Stomach smooth muscle (tissue), 2 donors: ENCODE data around the gene GOLT1B.

Experiments
- H3K27ac ChIP-seq: one replicate; pipeline ENCODE4 v1.7.0; 2013; ENCODE audit warnings: mild to moderate bottlenecking, low read length, inconsistent platforms
- H3K27me3 ChIP-seq, 2 donors: one replicate each; pipeline ENCODE4 v1.7.0; 2013; ENCODE audit warnings: low read length in 2 of 2; ENCODE audit not compliant: insufficient read depth in 2 of 2, control insufficient read depth in 1 of 2
- H3K36me3 ChIP-seq, 2 donors: one replicate each; pipeline ENCODE4 v1.7.0; 2013; ENCODE audit warnings: low read length in 2 of 2; ENCODE audit not compliant: control insufficient read depth in 2 of 2, insufficient read depth in 2 of 2
- H3K4me1 ChIP-seq: one replicate; pipeline ENCODE4 v1.7.0; 2013; ENCODE audit warnings: low read length; ENCODE audit not compliant: control insufficient read depth, insufficient read depth
- H3K4me3 ChIP-seq, 2 donors: one replicate each; pipeline ENCODE4 v1.7.0; 2013; ENCODE audit warnings: low read length in 2 of 2
- H3K9ac ChIP-seq, 2 donors: one replicate each; pipeline ENCODE4 v1.7.0; 2013; ENCODE audit warnings: low read length in 2 of 2, mild to moderate bottlenecking in 1 of 2
- H3K9me3 ChIP-seq, 2 donors: one replicate each; pipeline ENCODE4 v1.7.0; 2013; ENCODE audit warnings: low read length in 2 of 2; ENCODE audit not compliant: control insufficient read depth in 2 of 2
- donor health status: healthy.
- donor health status: Pancreatic carcinoma.

The GOLT1B gene

GRCh38 chr12:21483531-21483930 is 18.1 kb upstream of the GOLT1B start:
- Histone ChIP-seq H3K9ac (no peak overlapping the region), H3K27me3 (no peaks in the 10 kb centered on the region), H3K4me1 (no peaks in the 10 kb centered on the region), H3K9me3 (no peaks in the 10 kb centered on the region), H3K36me3 (peaks cover 16 to 21% of the 10 kb centered on the region in 2 donors), H3K4me3 (no peak overlapping the region), H3K27ac (no peak overlapping the region)

- no peak overlapping the region for H3K4me3 ChIP-seq
- no peaks in the 10 kb centered on the region for H3K27me3 ChIP-seq
- no peak overlapping the region for H3K9ac ChIP-seq
- H3K36me3 ChIP-seq: peaks cover 5 to 18% of the 10 kb centered on the region in 2 donors
- H3K9me3 ChIP-seq: no peaks in the 10 kb centered on the region
- no peaks in the 10 kb centered on the region for H3K4me1 ChIP-seq
- no peak overlapping the region for H3K27ac ChIP-seq
Measured at GRCh38 chr12:21485998-21486397, 15.6 kb upstream of the GOLT1B start.

GRCh38 chr12:21499765-21500164 is 1.8 kb upstream of the GOLT1B start:
- Histone ChIP-seq H3K4me3 (no peak overlapping the region), H3K9me3 (no peaks in the 10 kb centered on the region), H3K4me1 (peaks cover 14% of the 10 kb centered on the region), H3K9ac (no peak overlapping the region), H3K36me3 (peaks cover 16 to 28% of the 10 kb centered on the region in 2 donors), H3K27me3 (no peaks in the 10 kb centered on the region), H3K27ac (no peak overlapping the region)

- Histone ChIP-seq H3K36me3 (peaks cover 13 to 21% of the 10 kb centered on the region in 2 donors), H3K27me3 (no peaks in the 10 kb centered on the region), H3K9ac (peak overlapping the region; percentile 75 to 84), H3K27ac (peak overlapping the region; percentile 79), H3K4me3 (peak overlapping the region; percentile 89 to 92), H3K4me1 (peaks cover 14% of the 10 kb centered on the region), H3K9me3 (no peaks in the 10 kb centered on the region)
Measured at GRCh38 chr12:21500786-21501257, 767 bp upstream of the GOLT1B start.

GRCh38 chr12:21502164-21502496 is 541 bp downstream of the GOLT1B start:
- Histone ChIP-seq H3K27ac (peak overlapping the region; percentile 79), H3K9me3 (no peaks in the 10 kb centered on the region), H3K4me1 (peaks cover 14% of the 10 kb centered on the region)

GRCh38 chr12:21502872-21503271 is 1.3 kb downstream of the GOLT1B start:
- H3K4me3 ChIP-seq: peak overlapping the region in 1 of 2 donors; percentile 92
- no peaks in the 10 kb centered on the region for H3K9me3 ChIP-seq
- H3K9ac ChIP-seq: no peak overlapping the region
- H3K27ac ChIP-seq: no peak overlapping the region
- peaks cover 14% of the 10 kb centered on the region for H3K4me1 ChIP-seq
- H3K36me3 ChIP-seq: peaks cover 3 to 5% of the 10 kb centered on the region in 2 donors
- no peaks in the 10 kb centered on the region for H3K27me3 ChIP-seq

More at GRCh38 chr12:21502164-21502496, 541 bp downstream of the GOLT1B start:
- H3K36me3 ChIP-seq: peaks cover 8 to 13% of the 10 kb centered on the region in 2 donors
- peak overlapping the region; percentile 75 to 84 for H3K9ac ChIP-seq
- peak overlapping the region; percentile 89 to 92 for H3K4me3 ChIP-seq
- no peaks in the 10 kb centered on the region for H3K27me3 ChIP-seq

GRCh38 chr12:21505888-21506287 is 4.3 kb downstream of the GOLT1B start:
- no peaks in the 10 kb centered on the region for H3K9me3 ChIP-seq
- no peaks in the 10 kb centered on the region for H3K27me3 ChIP-seq
- peaks cover 6% of the 10 kb centered on the region for H3K4me1 ChIP-seq
- no peaks in the 10 kb centered on the region for H3K36me3 ChIP-seq
- H3K4me3 ChIP-seq: no peak overlapping the region
- no peak overlapping the region for H3K27ac ChIP-seq
- no peak overlapping the region for H3K9ac ChIP-seq

- H3K36me3 ChIP-seq: peaks cover 0 to 3% of the 10 kb centered on the region in 2 donors
- H3K9ac ChIP-seq: no peak overlapping the region
Measured at GRCh38 chr12:21507849-21508248, 6.3 kb downstream of the GOLT1B start.

GRCh38 chr12:21509768-21510167 is 8.2 kb downstream of the GOLT1B start:
- H3K4me3 ChIP-seq: no peak overlapping the region
- no peaks in the 10 kb centered on the region for H3K4me1 ChIP-seq
- H3K9ac ChIP-seq: no peak overlapping the region
- H3K9me3 ChIP-seq: no peaks in the 10 kb centered on the region
- no peak overlapping the region for H3K27ac ChIP-seq
- H3K36me3 ChIP-seq: peaks cover 0 to 7% of the 10 kb centered on the region in 2 donors
- no peaks in the 10 kb centered on the region for H3K27me3 ChIP-seq

More at GRCh38 chr12:21507849-21508248, 6.3 kb downstream of the GOLT1B start:
- Histone ChIP-seq H3K27ac (no peak overlapping the region), H3K9me3 (no peaks in the 10 kb centered on the region), H3K4me1 (peaks cover 2% of the 10 kb centered on the region), H3K4me3 (no peak overlapping the region), H3K27me3 (no peaks in the 10 kb centered on the region)

- no peak overlapping the region for H3K9ac ChIP-seq
- peaks cover 3 to 14% of the 10 kb centered on the region in 2 donors for H3K36me3 ChIP-seq
- no peak overlapping the region for H3K27ac ChIP-seq
- no peaks in the 10 kb centered on the region for H3K4me1 ChIP-seq
- no peaks in the 10 kb centered on the region for H3K27me3 ChIP-seq
- no peaks in the 10 kb centered on the region for H3K9me3 ChIP-seq
- no peak overlapping the region for H3K4me3 ChIP-seq
Measured at GRCh38 chr12:21516281-21516680, 14.7 kb downstream of the GOLT1B start.

GRCh38 chr12:21518451-21518850 is 16.9 kb downstream of the GOLT1B start:
- no peak overlapping the region for H3K4me3 ChIP-seq

More at GRCh38 chr12:21518451-21518850, 16.9 kb downstream of the GOLT1B start:
- Histone ChIP-seq H3K27ac (no peak overlapping the region), H3K4me1 (no peaks in the 10 kb centered on the region), H3K9ac (no peak overlapping the region), H3K27me3 (no peaks in the 10 kb centered on the region), H3K36me3 (peaks cover 3 to 7% of the 10 kb centered on the region in 2 donors), H3K9me3 (no peaks in the 10 kb centered on the region)
